Ureter (tissue), 1 donor: ENCODE measurements around the gene SUPT3H. TPM values are rescaled to one million over a fixed set of nuclear protein-coding genes. Genes with fewer than 3 reads are reported as not detected.

Experiments used
- DNase-seq: peaks from one replicate; pipeline ENCODE4 v3.0.0-alpha.2; 2020; ENCODE audit warnings: low spot score
- total RNA-seq: library from RNA; stranded (reverse); gene quantifications from one replicate; pipeline ENCODE4 v1.2.4, GENCODE V29; 2023
- donor health status: DM: yes; HTN: yes; CAD: no.

The SUPT3H gene
- total RNA-seq, 1 donor from 2014 or later, result 17.8 TPM

DNA sequence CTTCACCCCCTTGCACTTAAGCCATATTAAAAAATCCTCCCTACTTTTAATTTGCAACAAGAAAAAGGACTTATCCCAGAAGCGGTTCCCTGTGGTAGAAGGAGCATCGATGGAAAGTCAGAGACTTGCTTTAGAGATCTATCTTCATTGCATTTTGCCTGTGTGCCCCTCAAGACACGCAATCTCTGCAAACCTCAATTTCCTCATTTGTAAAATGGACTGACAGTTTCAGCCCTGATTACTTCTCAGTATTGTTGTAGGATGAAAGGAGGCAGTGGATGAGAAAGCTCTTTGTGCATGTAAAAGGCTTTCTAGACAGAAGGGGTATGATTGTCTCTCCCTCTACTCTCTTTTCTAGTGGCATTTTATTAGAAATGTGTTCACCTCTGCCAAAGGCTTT is 580.0 kb downstream of the SUPT3H start:
- DNase-seq, result no peak

DNA sequence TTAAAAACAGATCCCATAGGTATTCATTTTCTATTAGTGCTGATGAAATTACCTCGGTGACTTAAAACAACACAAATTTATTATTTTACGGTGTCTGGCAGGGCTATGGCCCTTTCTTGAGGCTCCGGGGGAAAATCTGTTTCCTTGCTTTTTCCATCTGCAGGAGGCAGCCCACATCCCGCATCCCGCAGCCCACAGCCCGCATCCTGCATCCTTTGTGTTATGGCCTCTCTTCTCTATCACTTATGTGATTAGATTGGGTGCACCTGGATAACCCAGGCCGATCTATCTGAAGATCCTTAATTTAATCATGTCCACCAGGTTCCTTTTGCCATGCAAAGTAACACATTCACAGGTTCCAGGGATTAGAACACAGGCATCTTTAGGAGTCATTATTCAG is 582.4 kb downstream of the SUPT3H start:
- DNase-seq, result no peak

GRCh38 chr6:44789806-44790205 is 587.9 kb downstream of the SUPT3H start:
- DNase-seq, result no peak

DNA sequence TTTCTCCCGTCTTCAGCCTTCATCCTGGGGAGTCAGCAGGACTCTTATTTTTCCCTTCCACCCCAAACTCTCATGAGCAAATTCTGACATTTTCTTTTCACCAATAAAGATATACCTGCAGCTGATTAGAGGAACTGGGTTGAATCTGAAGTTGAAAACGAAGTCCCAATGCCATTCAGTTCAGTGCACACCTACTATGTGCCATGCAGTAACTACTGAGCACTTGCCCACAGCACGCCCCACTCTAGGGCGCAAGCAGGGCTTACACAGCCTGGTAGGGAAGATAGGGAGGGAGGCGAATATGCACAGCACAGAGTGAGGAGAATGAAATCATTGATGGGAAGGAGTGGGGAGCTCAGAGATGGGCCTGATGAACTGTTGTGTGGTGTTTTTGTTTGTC is 588.7 kb downstream of the SUPT3H start:
- no peak for DNase-seq

GRCh38 chr6:44788387-44788981 is 589.2 kb downstream of the SUPT3H start:
- DNase-seq, result no peak

DNA sequence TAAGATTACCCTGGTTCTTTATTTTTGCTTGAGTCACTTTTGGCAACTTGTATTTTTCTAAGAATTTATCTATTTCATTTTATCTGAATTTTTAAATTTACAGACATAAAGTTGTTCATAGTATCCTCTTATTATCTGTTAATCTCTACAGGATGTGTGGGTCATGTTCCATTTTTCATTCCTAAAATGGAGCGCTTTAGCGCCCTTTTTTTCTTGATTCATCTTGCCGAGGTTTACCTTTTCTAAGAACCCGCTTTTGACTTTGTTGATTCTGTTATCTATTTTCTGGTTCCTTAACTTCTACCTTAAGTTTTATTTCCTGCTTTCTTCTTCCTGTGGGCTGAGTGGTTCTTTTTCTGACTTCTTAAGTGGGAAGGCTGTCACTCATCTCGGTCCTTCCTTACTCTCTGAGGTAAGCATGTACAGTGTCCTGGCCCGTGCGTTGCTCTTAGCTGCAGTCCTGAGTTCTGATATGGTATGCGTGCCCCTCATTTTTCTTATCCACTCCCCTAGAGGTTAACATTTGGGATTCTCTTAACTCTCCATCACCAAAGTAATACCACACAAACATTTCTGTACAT is 590.4 kb downstream of the SUPT3H start:
- no peak for DNase-seq

GRCh38 chr6:44785130-44785529 is 592.6 kb downstream of the SUPT3H start:
- no peak for DNase-seq

- DNase-seq, result no peak
These were observed 593.5 kb downstream of the SUPT3H start for GRCh38 chr6:44784195-44784594.

DNA sequence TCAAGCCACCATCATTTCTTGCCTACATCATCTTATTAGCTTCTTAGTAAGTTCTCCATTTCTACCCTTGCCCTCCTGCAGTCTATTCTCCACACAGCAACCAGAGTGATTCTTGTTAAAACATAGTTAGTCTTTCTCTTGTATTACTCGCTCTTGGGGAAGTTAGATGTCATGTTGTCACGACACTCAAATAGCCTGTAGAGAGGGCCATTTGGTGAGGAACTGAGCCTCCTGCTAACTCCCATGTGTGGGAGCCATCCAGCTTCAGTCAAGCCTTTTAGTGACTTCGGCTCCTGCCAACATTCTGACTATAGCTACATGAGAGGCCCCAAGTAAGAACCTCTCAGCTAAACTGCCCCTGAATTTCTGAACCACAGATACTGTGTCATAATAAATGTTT is 594.8 kb downstream of the SUPT3H start:
- no peak for DNase-seq

GRCh38 chr6:44781912-44782597 is 595.7 kb downstream of the SUPT3H start:
- DNase-seq, result no peak

DNA sequence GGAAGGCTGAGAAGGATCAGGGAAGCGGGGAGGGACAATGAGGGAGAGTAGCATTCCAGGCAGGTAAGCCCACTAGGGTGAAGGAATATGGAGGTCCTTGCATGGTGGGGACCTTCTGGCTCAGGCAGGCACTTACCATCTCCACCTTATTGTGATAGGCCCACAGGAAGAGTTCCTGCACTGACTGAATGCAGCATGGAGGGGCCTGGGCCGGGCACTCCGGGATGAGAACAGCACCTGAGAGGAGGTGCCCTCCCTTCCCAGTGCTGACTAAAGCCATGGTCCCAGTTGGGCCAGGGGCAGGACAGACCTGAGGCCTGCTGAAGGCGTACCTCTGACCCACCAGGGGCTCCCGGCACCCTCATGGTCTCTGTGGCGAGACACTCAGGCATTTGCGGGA is 597.6 kb downstream of the SUPT3H start:
- no peak for DNase-seq

DNA sequence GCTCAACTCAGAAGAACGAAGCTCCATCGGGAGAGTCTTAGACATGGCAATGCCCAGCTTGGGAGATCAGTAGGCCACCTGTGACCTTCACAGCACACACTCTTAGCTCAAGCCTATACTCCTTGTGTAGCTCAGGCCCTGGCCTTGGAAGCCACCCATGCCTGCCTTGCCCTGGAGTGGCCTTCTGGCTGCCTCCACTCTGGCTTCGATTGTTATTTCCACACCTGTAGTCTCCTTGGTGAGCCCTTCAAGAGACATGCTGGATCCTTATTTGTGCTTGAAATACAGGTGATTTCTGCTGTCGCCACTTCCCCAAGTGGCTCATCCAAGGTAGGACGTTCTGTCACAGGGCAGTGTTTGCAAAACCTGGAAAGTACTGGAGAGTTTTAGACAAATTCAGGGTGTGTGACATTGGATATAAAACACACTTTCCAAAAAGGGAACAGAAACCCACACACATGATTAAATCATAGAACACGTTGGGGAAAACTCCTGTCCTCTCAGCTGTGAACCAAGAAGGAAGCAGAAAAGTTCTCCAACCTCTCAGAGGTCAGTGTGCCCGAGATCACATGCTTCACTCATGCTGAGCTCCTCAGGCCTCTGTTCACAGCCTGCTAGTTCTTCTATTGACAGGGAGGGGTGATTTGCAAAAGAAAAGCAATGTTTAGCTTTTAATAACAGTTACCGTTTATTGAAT is 598.5 kb downstream of the SUPT3H start:
- DNase-seq, result no peak

Other genes starting within 250 kb of the SUPT3H start
- gene RUNX2, start 49.6 kb downstream of the SUPT3H start, total RNA-seq, result 18.3 TPM